ENCODE results near the gene SCARB1.
A peak's percentile ranks its signal among the peaks of the same experiment; 100 is the strongest.
"Not testable (repeated sequence)": the region's sequence is repeated elsewhere in the genome, so short reads cannot be mapped to it uniquely, and the experiment has no call there.

The SCARB1 gene

DNA sequence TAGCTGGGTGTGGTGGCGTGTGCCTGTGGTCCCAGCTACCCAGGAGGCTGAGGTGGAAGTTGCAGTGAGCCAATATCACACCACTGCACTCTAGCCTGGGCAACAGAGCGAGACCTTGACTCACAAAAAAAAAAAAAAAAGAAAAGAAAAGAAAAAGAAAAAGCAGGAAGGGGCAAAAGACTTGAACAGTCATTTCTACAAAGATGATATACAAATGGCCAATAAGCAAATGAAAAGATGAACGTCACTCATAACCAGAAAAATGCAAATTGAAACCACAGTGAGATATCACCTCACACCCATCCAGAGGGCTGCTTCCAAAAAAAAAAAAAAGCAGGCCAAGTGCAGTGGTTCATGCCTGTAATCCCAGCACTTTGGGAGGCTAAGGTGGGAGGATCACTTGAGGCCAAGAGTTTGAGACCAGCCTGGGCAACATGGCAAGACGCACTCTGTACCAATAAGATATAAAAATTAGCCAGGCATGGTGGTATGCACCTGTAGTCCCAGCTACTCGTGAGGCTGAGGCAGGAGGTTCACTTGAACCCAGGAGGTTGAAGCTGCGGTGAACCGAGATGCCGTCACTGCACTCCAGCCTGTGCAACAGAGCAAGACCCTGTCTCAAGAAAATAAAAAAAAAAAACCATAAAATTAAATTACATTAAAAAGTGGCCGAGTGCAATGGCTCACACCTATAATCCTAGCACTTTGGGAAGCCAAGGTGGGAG lies 30.3 kb upstream of the SCARB1 start:
- H3K27me3 Mint-ChIP-seq = no peaks in the 10 kb centered on the region
- no peaks in the 10 kb centered on the region for H3K9me3 Mint-ChIP-seq
- ATAC-seq (peak; percentile 40), DNase-seq (no peak)
- peaks cover 14% of the 10 kb centered on the region for H3K4me1 Mint-ChIP-seq
- H3K4me3 Mint-ChIP-seq = no peak overlapping the region
- no peak overlapping the region for H3K27ac Mint-ChIP-seq

DNA sequence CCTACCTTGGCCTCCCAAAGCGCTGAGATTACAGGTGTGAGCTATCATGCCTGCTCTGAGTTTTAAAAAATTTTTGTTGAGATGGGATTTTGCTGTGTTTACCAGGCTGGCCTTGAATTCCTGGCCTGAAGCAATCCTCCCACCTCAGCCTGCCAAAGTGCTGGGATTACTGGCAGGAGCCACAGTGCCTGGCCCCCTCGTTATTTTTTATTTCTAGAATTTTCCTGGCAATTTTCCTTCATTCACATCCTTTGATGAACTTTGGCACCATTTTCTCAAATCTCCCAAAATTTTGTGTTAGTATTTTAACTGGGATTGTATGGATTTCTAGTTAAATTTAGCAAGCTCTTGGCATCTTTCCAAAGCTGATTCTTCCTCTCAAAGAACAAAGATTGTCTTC lies 24.6 kb upstream of the SCARB1 start:
- Mint-ChIP-seq H3K27me3 (no peaks in the 10 kb centered on the region), H3K4me3 (no peak overlapping the region), H3K4me1 (peaks cover 12% of the 10 kb centered on the region), H3K27ac (no peak overlapping the region), H3K9me3 (no peaks in the 10 kb centered on the region)
- no peak for ATAC-seq
- DNase-seq = no peak

- H3K27ac Mint-ChIP-seq, H3K9me3 Mint-ChIP-seq, H3K27me3 Mint-ChIP-seq, ATAC-seq, DNase-seq, H3K4me3 Mint-ChIP-seq: not testable (repeated sequence)
- peaks cover 12% of the 10 kb centered on the region for H3K4me1 Mint-ChIP-seq
Measured at GRCh38 chr12:124887766-124888165, 24.1 kb upstream of the SCARB1 start.

GRCh38 chr12:124884587-124885438 lies 21.1 kb upstream of the SCARB1 start:
- peak overlapping the region in 1 of 2 donors; percentile 56 for H3K27ac Mint-ChIP-seq
- DNase-seq (no peak), ATAC-seq (no peak)
- no peaks in the 10 kb centered on the region for H3K9me3 Mint-ChIP-seq
- H3K27me3 Mint-ChIP-seq = no peaks in the 10 kb centered on the region
- peaks cover 23% of the 10 kb centered on the region for H3K4me1 Mint-ChIP-seq
- H3K4me3 Mint-ChIP-seq = peak overlapping the region in 1 of 2 donors; percentile 19

- DNase-seq (no peak), ATAC-seq (no peak)
- Mint-ChIP-seq H3K4me3 (no peak overlapping the region), H3K27ac (no peak overlapping the region), H3K4me1 (peaks cover 23% of the 10 kb centered on the region), H3K9me3 (no peaks in the 10 kb centered on the region), H3K27me3 (no peaks in the 10 kb centered on the region)
Measured at GRCh38 chr12:124883263-124884130, 19.8 kb upstream of the SCARB1 start.

DNA sequence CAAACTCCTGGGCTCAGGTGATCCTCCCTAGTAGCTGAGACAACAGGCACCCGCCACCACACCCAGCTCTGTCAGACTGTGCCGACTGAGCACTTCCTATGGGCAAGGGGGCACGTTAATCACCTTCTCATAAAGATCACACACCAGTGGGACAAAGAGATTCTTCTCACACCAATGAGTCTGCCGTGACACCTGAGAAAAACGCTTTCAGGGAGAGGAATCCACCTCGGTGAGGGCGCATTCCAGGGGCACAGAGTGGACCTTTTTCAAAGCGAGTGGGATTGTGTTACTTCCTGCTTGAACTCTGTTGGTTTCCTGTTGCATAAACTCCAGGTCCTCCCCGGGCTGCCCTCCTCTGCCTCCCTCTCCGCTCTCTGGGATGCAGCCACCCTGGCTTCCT lies 17.5 kb upstream of the SCARB1 start:
- no peaks in the 10 kb centered on the region for H3K9me3 Mint-ChIP-seq
- peak overlapping the region; percentile 83 to 97 for H3K27ac Mint-ChIP-seq
- ATAC-seq (peak; percentile 48), DNase-seq (no peak)
- peaks cover 23% of the 10 kb centered on the region for H3K4me1 Mint-ChIP-seq
- peak overlapping the region in 1 of 2 donors; percentile 61 for H3K4me3 Mint-ChIP-seq
- H3K27me3 Mint-ChIP-seq = no peaks in the 10 kb centered on the region

- H3K4me1 Mint-ChIP-seq = peaks cover 23% of the 10 kb centered on the region
- not testable (repeated sequence) for DNase-seq, H3K27ac Mint-ChIP-seq, H3K9me3 Mint-ChIP-seq, ATAC-seq, H3K4me3 Mint-ChIP-seq, H3K27me3 Mint-ChIP-seq
Measured at GRCh38 chr12:124880335-124880734, 16.7 kb upstream of the SCARB1 start.

- Mint-ChIP-seq H3K4me3 (no peak overlapping the region), H3K27me3 (peaks cover 11% of the 10 kb centered on the region), H3K9me3 (no peaks in the 10 kb centered on the region), H3K27ac (no peak overlapping the region), H3K4me1 (peaks cover 11% of the 10 kb centered on the region)
- ATAC-seq (no peak), DNase-seq (no peak)
Measured at GRCh38 chr12:124878795-124879516, 15.3 kb upstream of the SCARB1 start.

DNA sequence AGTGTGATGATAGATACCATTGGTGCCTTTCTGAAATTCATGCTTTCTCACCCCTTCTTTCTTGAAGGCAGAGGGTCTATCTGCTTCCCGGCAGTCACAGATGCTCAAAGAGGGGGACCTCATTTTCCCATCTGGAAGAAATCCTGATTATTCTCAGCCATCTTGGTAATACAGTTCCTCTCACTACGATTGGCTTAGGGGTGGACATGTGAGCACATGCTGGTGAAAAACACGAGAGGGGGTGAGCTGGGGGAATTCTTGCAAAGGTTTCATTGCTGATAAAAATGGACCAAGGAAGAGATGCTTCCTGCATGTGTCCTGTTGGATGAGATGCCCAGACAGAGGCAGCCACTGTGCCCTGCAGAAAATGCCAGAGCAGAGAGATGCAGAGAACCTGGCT lies 13.8 kb upstream of the SCARB1 start:
- DNase-seq = no peak
- no peak overlapping the region for H3K4me3 Mint-ChIP-seq
- no peak overlapping the region for H3K27ac Mint-ChIP-seq
- H3K27me3 Mint-ChIP-seq = peaks cover 11% of the 10 kb centered on the region
- no peaks in the 10 kb centered on the region for H3K9me3 Mint-ChIP-seq
- no peak for ATAC-seq
- peaks cover 11% of the 10 kb centered on the region for H3K4me1 Mint-ChIP-seq

DNA sequence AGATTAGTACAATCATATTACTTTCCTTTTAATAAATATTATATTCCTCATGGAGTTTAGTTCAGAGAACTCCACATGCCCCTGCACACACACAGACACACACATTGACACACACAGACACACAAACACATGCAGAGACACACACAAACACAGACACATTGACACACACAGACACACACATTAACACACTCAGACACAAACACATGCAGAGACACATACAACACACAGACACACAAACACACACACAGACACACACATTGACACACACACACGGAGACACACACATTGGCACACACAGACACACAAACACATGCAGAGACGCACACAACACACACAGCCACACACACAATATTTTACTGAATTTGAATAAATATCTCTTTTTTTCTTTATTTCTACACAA lies 12.5 kb upstream of the SCARB1 start:
- H3K27me3 Mint-ChIP-seq = peaks cover 11% of the 10 kb centered on the region
- no peak overlapping the region for H3K4me3 Mint-ChIP-seq
- H3K9me3 Mint-ChIP-seq = no peaks in the 10 kb centered on the region
- DNase-seq (no peak), ATAC-seq (no peak)
- H3K27ac Mint-ChIP-seq = no peak overlapping the region
- H3K4me1 Mint-ChIP-seq = peaks cover 5% of the 10 kb centered on the region

DNA sequence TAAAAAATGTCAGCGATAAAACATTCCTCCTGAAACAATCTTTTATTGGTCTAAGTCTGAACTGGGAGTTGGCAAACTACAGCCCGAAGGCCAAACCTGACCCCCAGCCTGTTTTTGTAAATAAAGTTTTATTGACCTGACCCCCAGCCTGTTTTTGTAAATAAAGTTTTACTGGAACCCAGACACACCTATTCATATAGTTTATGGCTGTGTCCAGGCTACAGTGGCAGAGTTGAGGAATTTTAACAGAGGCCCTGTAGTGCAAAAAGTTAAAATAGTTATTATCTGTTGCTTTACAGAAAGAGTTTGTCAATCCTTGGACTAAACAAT lies 12.1 kb upstream of the SCARB1 start:
- H3K4me3 Mint-ChIP-seq = no peak overlapping the region
- H3K4me1 Mint-ChIP-seq = peaks cover 1% of the 10 kb centered on the region

DNA sequence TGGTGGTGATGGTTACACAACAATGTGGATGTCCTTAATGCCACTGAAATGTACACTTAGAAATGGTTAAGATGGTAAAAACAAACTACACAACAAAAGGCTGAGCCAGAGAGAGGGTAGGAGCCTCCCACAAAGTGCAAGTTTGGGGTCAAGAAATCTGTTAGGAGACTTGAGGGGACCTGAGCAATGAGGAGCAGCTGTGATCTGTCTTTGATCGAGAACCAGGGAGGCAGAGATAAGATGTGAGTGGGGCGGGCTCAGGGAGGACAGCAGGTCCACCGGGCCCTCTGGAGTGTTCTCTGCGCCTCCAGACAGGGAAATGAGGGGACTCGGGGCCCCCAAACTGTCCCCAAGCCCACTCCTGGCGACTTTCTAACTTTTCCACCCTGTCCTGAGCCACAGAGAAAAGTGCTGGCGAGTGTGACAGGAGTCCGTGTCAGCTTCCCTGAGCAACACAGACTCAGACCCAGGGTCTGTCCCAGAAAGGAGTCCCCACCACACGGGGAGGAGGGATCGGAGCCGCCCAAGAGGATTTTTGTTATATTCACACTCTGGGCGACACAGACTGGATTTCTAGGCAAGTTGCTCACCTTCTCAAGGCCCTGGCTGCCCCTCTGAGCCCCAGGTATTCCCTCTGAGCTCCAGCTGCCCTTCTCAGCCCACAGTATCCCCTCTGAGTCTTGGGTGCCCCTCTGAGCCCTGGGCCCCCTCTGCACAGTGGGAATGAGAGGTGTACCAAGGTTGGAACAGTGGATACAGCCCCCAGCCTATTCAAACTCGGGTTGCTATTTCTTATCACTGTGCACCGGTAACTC lies 11.5 kb upstream of the SCARB1 start:
- no peak overlapping the region for H3K27ac Mint-ChIP-seq
- no peaks in the 10 kb centered on the region for H3K9me3 Mint-ChIP-seq

More for the DNA sequence above, 12.1 kb upstream of the SCARB1 start:
- ATAC-seq = no peak
- Mint-ChIP-seq H3K27ac (no peak overlapping the region), H3K9me3 (no peaks in the 10 kb centered on the region), H3K27me3 (peaks cover 11% of the 10 kb centered on the region)
- DNase-seq = no peak

DNA sequence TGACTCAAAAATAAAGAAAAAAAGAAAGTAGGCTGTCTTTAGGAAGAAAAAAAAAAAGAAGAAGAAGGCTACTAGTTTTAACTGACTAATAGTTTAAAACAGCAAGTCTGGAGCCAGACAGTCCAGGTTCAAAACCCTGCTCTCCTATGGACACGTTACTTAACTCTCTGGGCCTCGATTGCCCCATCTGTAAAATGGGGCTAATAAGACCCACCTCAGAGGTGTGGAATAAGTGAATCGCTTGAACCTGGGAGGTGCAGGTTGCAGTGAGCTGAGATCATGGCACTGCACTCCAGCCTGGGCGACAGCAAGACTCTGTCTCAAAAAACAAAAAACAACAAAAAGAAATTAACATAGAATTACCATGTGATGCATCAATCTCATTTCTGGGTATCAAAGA lies 10.5 kb upstream of the SCARB1 start:
- Mint-ChIP-seq H3K4me3 (no peak overlapping the region), H3K4me1 (peaks cover 3% of the 10 kb centered on the region), H3K9me3 (no peaks in the 10 kb centered on the region), H3K27me3 (peaks cover 16% of the 10 kb centered on the region), H3K27ac (peak overlapping the region in 1 of 2 donors; percentile 57)
- ATAC-seq (no peak), DNase-seq (no peak)

More for the DNA sequence above, 11.5 kb upstream of the SCARB1 start:
- DNase-seq (no peak), ATAC-seq (no peak)
- Mint-ChIP-seq H3K4me1 (no peaks in the 10 kb centered on the region), H3K27me3 (peaks cover 11% of the 10 kb centered on the region), H3K4me3 (no peak overlapping the region)

DNA sequence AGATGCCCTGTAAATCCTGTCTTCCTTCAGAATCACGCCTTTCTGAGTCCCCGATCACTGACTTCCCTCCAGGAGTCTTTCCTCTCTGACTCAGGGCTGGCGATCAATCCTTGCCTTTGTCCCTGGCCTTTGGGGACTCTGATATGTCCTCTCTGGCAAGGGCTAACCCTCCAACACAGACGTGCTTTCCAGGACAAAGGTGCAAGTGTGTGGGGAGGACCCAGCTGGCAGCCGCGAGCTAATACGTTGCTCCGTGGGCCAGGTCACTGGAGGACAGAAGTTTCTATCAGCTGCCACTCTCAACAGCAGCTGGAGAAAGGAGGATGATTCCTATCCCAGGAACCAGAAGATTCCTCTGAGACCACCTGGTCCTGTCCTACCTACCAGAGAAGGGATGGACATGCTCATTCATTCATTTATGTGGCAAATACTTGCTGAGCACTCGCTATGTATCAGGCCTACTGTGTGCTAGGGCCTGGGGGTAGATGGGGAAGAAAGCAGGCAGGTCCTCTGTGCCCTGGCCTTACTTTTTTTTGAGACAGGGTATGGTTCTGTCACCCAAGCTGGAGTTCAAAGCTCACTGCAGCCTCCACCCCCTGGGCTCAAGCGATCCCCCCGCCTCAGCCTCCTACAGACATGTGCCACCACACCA lies 8.5 kb upstream of the SCARB1 start:
- ATAC-seq = no peak
- no peaks in the 10 kb centered on the region for H3K9me3 Mint-ChIP-seq
- peaks cover 11% of the 10 kb centered on the region for H3K4me1 Mint-ChIP-seq
- H3K4me3 Mint-ChIP-seq = no peak overlapping the region
- H3K27me3 Mint-ChIP-seq = peaks cover 27% of the 10 kb centered on the region
- no peak for DNase-seq
- no peak overlapping the region for H3K27ac Mint-ChIP-seq
